Measurements from ENCODE around the gene ARL4C.

ARL4C gene

GRCh38 chr2:234494361-234495250 is 2.3 kb downstream of the ARL4C start:
- no peak overlapping the region for H3K27ac ChIP-seq (ENCODE audit: extremely low read depth, low read depth, low read length)
- CTCF ChIA-PET = interaction anchor here (1.3 kb wide), 1 partner anchor 237 kb away, joined by 6 read pairs; no protein-coding TSS in a partner anchor
- TF ChIP-seq ZNF10 (tag by site-specific recombination; IDR thresholded peaks at IDR 0.05) = no peak
- peak; percentile 67; the same call in 1 of the 2 replicates for TF ChIP-seq TCF7L2 (IDR thresholded peaks at IDR 0.05; ENCODE audit: borderline replicate concordance, low read depth, low read length)
- TF ChIP-seq ZXDB (tag by site-specific recombination; IDR thresholded peaks at IDR 0.05) = peak; percentile 14; the same call in 1 of the 2 replicates
- no peak for TF ChIP-seq ZNF654 (tag by site-specific recombination; IDR thresholded peaks at IDR 0.05; ENCODE audit: low read depth)
- TF ChIP-seq ZSCAN16 (tag by site-specific recombination; IDR thresholded peaks at IDR 0.05) = no peak
- no peak for TF ChIP-seq EGR2 (tag by site-specific recombination; IDR thresholded peaks at IDR 0.05; ENCODE audit: low read depth)
- TF ChIP-seq ZNF239 (tag by site-specific recombination; IDR thresholded peaks at IDR 0.05) = no peak
- no peak for TF ChIP-seq ZSCAN30 (tag by site-specific recombination; IDR thresholded peaks at IDR 0.05)
- no peak for TF ChIP-seq ZNF514 (tag by site-specific recombination; IDR thresholded peaks at IDR 0.05)
- no peak for TF ChIP-seq KLF10 (tag by site-specific recombination; IDR thresholded peaks at IDR 0.05)
- peak; percentile 24; the same call in 1 of the 2 replicates for TF ChIP-seq TRIM28 (IDR thresholded peaks at IDR 0.05; ENCODE audit: borderline replicate concordance, low read length)
- peak; percentile 27; the same call in 1 of the 2 replicates for TF ChIP-seq ZNF366 (tag by site-specific recombination; conservative IDR thresholded peaks at IDR 0.05)
- no peak for TF ChIP-seq HOXC10 (CRISPR knock-in tag; IDR thresholded peaks at IDR 0.05)
- TF ChIP-seq ZNF416 (tag by site-specific recombination; IDR thresholded peaks at IDR 0.05) = no peak
- TF ChIP-seq ZSCAN4 (tag by site-specific recombination; IDR thresholded peaks at IDR 0.05) = no peak
- TF ChIP-seq ZNF169 (tag by site-specific recombination; IDR thresholded peaks at IDR 0.05) = no peak
- TF ChIP-seq ZFP3 (tag by site-specific recombination; IDR thresholded peaks at IDR 0.05; ENCODE audit: low read depth) = no peak
- TF ChIP-seq ZNF26 (tag by site-specific recombination; IDR thresholded peaks at IDR 0.05) = no peak
- TF ChIP-seq BCL6B (tag by site-specific recombination; IDR thresholded peaks at IDR 0.05) = no peak
- no peak for TF ChIP-seq ZFP69B (tag by site-specific recombination; IDR thresholded peaks at IDR 0.05)
- TF ChIP-seq ZNF580 (tag by site-specific recombination; IDR thresholded peaks at IDR 0.05) = no peak
- TF ChIP-seq ZNF132 (tag by site-specific recombination; IDR thresholded peaks at IDR 0.05; ENCODE audit: borderline replicate concordance) = no peak
- no peak for TF ChIP-seq OSR2 (tag by site-specific recombination; IDR thresholded peaks at IDR 0.05)
- TF ChIP-seq ZNF175 (tag by site-specific recombination; IDR thresholded peaks at IDR 0.05) = no peak
- no peak for TF ChIP-seq ZNF571 (tag by site-specific recombination; IDR thresholded peaks at IDR 0.05)
- peak; percentile 62 for TF ChIP-seq PRDM6 (tag by site-specific recombination; IDR thresholded peaks at IDR 0.05)
- TF ChIP-seq GLI4 (tag by site-specific recombination; IDR thresholded peaks at IDR 0.05) = no peak
- TF ChIP-seq ZNF18 (tag by site-specific recombination; IDR thresholded peaks at IDR 0.05) = peak; percentile 72; the same call in 1 of the 2 replicates
- TF ChIP-seq ZBTB21 (tag by site-specific recombination; IDR thresholded peaks at IDR 0.05) = peak; percentile 77; the same call in 1 of the 2 replicates
- no peak for TF ChIP-seq ZNF704 (tag by site-specific recombination; IDR thresholded peaks at IDR 0.05)

More at GRCh38 chr2:234494361-234495250, 2.3 kb downstream of the ARL4C start:
- Histone ChIP-seq H3K4me1 (ENCODE audit: control insufficient read depth, insufficient read depth, low read length) (peaks cover 12% of the 10 kb centered on the region), H3K9me3 (ENCODE audit: control insufficient read depth, insufficient read depth, low read depth, low read length) (no peaks in the 10 kb centered on the region), H3K36me3 (ENCODE audit: control insufficient read depth in 2 of 2, insufficient read depth in 1 of 2, low read length in 2 of 2) (no peaks in the 10 kb centered on the region), H3K4me3 (ENCODE audit: low read depth, low read length) (peak overlapping the region; percentile 78)
- POLR2A ChIA-PET = no interaction called here
